GM12878 (cell line): ENCODE data around the gene CHIT1. TPM values are rescaled to one million over a fixed set of nuclear protein-coding genes. Genes with fewer than 3 reads are reported as not detected.
A peak's percentile ranks its signal among the peaks of the same experiment; 100 is the strongest.

Experiments
- ATAC-seq: fragments of 200-7000 bp; cut with Tn5 transposase; 3 replicates; pipeline ENCODE4 v1.9.1; 2020; ENCODE audit warnings: mild to moderate bottlenecking, moderate library complexity
- BruUV-seq: library from RNA; stranded (reverse); fragments of 400-500 nt; replicated peaks from 2 replicates; lab custom pipeline; 2021; lab: Mats Ljungman, UMichigan
- CTCF ChIA-PET: fragments of 300-600 bp; sonication (Branson Sonifier 250); formaldehyde crosslinking; extraction: SDS; loops from one replicate; lab custom pipeline; 2021; ENCODE audit warnings: inconsistent platforms; lab: Yijun Ruan, JAX
- POLR2A ChIA-PET: fragments of 350-600 bp; formaldehyde crosslinking; extraction: SDS; loops from one replicate; lab custom pipeline; 2021; ENCODE audit warnings: inconsistent platforms; lab: Charles Lee
- RAD21 ChIA-PET: fragments of 300-600 bp; sonication (Branson Sonifier 250); formaldehyde crosslinking; loops from one replicate; lab custom pipeline; 2023; ENCODE audit warnings: antibody characterized with exemption; ENCODE audit not compliant: unreplicated experiment; lab: Charles Lee
- SMC1A ChIA-PET: fragments of 300-600 bp; sonication (Branson Sonifier 250); formaldehyde crosslinking; loops from one replicate; lab custom pipeline; 2023; ENCODE audit not compliant: unreplicated experiment, uncharacterized antibody; lab: Charles Lee
- DNase-seq: peaks from one replicate; pipeline ENCODE4 v3.0.0-alpha.2; 2011; ENCODE audit warnings: low read depth, low spot score
- FAIRE-seq: peaks from 3 replicates; lab custom pipeline; 2011; peaks lifted over from hg19 to GRCh38; lab: Jason Lieb, UNC
- H2AFZ ChIP-seq: 2 replicates; pipeline ENCODE4 v1.6.0; 2011; ENCODE audit warnings: low read depth, low read length, control low read depth; ENCODE audit not compliant: control insufficient read depth
- H3K27ac ChIP-seq: 2 replicates; pipeline ENCODE4 v1.5.1; 2011; ENCODE audit warnings: control low read depth; ENCODE audit not compliant: control insufficient read depth, insufficient read depth
- H3K27me3 ChIP-seq, 2 experiments: replicated peaks in 1 of 2; 2 replicates each; pipeline versions ENCODE4 v1.6.0 to v1.6.1; 2011; ENCODE audit warnings: low read length in 1 of 2; ENCODE audit not compliant: control insufficient read depth in 2 of 2, insufficient read depth in 2 of 2
- H3K36me3 ChIP-seq, 2 experiments: 2 replicates each; pipeline ENCODE4 v1.5.1; 2011; ENCODE audit warnings: low read length in 1 of 2; ENCODE audit not compliant: control insufficient read depth in 2 of 2, insufficient read depth in 2 of 2
- H3K4me1 ChIP-seq: 2 replicates; pipeline ENCODE4 v1.6.1; 2011; ENCODE audit warnings: mild to moderate bottlenecking, low read length, moderate library complexity, mixed read lengths; ENCODE audit not compliant: control insufficient read depth, insufficient read depth
- H3K4me2 ChIP-seq: 2 replicates; pipeline ENCODE4 v1.6.0; 2011; ENCODE audit warnings: control low read depth; ENCODE audit not compliant: control insufficient read depth, insufficient read depth
- H3K4me3 ChIP-seq: fragments of 200-600 bp; sonication (generic); 2 replicates; pipeline ENCODE4 v1.5.1; 2016
- H3K79me2 ChIP-seq: 2 replicates; pipeline ENCODE4 v1.6.0; 2011; ENCODE audit warnings: low read length; ENCODE audit not compliant: control insufficient read depth, insufficient read depth
- H3K9ac ChIP-seq: 2 replicates; pipeline ENCODE4 v1.8.0; 2011; ENCODE audit warnings: low read length, control low read depth, mixed read lengths; ENCODE audit not compliant: control insufficient read depth, insufficient read depth
- H3K9me3 ChIP-seq: replicated peaks from 3 replicates; pipeline ENCODE4 v1.5.1; 2011; ENCODE audit warnings: mild to moderate bottlenecking, low read length; ENCODE audit not compliant: control insufficient read depth, insufficient read depth
- H4K20me1 ChIP-seq: 2 replicates; pipeline ENCODE4 v1.6.0; 2011; ENCODE audit not compliant: control insufficient read depth, insufficient read depth
- CBX5 ChIP-seq: sonication (generic); IDR thresholded peaks from 2 replicates; pipeline ENCODE4 v1.6.1; 2016; ENCODE audit warnings: low read depth, moderate library complexity, mild to moderate bottlenecking, inconsistent platforms
- PAX5 ChIP-seq: IDR thresholded peaks from 2 replicates; pipeline ENCODE4 v1.6.1; 2011; ENCODE audit warnings: low read depth, low read length, borderline replicate concordance
- PML ChIP-seq: IDR thresholded peaks from 2 replicates; pipeline ENCODE4 v1.6.1; 2012; ENCODE audit warnings: low read length, inconsistent platforms
- REST ChIP-seq: IDR thresholded peaks from 2 replicates; pipeline ENCODE4 v1.6.1; 2012; ENCODE audit warnings: mild to moderate bottlenecking, low read depth, low read length
- SMAD5 ChIP-seq: IDR thresholded peaks from 2 replicates; pipeline ENCODE4 v1.6.1; 2016; ENCODE audit warnings: antibody characterized with exemption, low read depth
- ZZZ3 ChIP-seq: IDR thresholded peaks from 2 replicates; pipeline ENCODE4 v1.6.1; 2011; ENCODE audit warnings: low read depth; ENCODE audit not compliant: control insufficient read depth, insufficient read length
- WGBS: methylation state at CpG from one replicate; pipeline ENCODE4 v1.1.6; 2016; ENCODE audit warnings: low lambda C conversion rate; ENCODE audit not compliant: insufficient replicate concordance, insufficient coverage; ENCODE audit errors: missing lambda C conversion rate; 5-methylcytosine and 5-hydroxymethylcytosine counted together
- in situ Hi-C: fragments of 300-500 bp; cut with MboI; formaldehyde crosslinking; loops from 9 replicates; pipeline ENCODE4 v1.14.3; 2018; ENCODE audit warnings: mixed read lengths
- intact Hi-C: fragments of 100-400 bp; cut with micrococcal nuclease; formaldehyde crosslinking; loops from one replicate; pipeline ENCODE4 v1.14.2; 2022; ENCODE audit not compliant: unreplicated experiment
- polyA plus RNA-seq, 11 experiments: library from polyadenylated mRNA; depleted of rRNA in 4 of 11; unstranded in 6 of 11; stranded (reverse) in 5 of 11; fragments of >200 nt; fragmentation: Nextera tagmentation in 4 of 11; fragmentation: Illumina TruSeq in 1 of 11; extraction: Ambion mirVana in 4 of 11; extraction: Trizol in 1 of 11; gene quantifications; 1 replicate in 1 of 11; 2 replicates in 10 of 11; pipeline versions ENCODE4 v1.2.1 to v1.2.3, GENCODE V29; 2011 to 2016; ENCODE audit warnings: inconsistent platforms in 2 of 11, missing spikeins in 2 of 11, low read depth in 1 of 11
- total RNA-seq, 4 experiments: library from RNA; depleted of rRNA in 3 of 4; stranded (reverse); fragments of >200 nt in 3 of 4; fragmentation: Illumina TruSeq in 1 of 4; extraction: Trizol in 1 of 4; gene quantifications; 2 replicates each; pipeline versions ENCODE4 v1.2.1 to v1.2.3, GENCODE V29; 2013 to 2021

Gene CHIT1
- total and polyA plus RNA-seq, 10 of the 15 experiments (the other 5 are each of a cell fraction or from before 2014, with no cell fraction given), result 0.02 to 2.1 (median 0.76) TPM

GRCh38 chr1:203223012-203223775 is 6.3 kb downstream of the CHIT1 start:
- FAIRE-seq (no peak), ATAC-seq (no peak), DNase-seq (no peak)
- H4K20me1 ChIP-seq, result no peaks in the 10 kb centered on the region
- H3K27ac ChIP-seq, result no peak overlapping the region
- no peak overlapping the region for H2AFZ ChIP-seq
- TF ChIP-seq SMAD5 (no peak), CBX5 (no peak), PML (no peak), ZZZ3 (no peak)
- WGBS, result 40% methylated on average over 18 of the region's 18 CpGs
- peaks cover 0 to 4% of the 10 kb centered on the region in 2 experiments; a peak in 2 of 4 replicates for H3K27me3 ChIP-seq
- in situ Hi-C loops (no loop called here), intact Hi-C loops (no loop called here)
- RAD21 ChIA-PET, result interaction anchor here (1.2 kb wide), 2 partner anchors 44 to 57 kb away, joined by 3 to 4 read pairs; no protein-coding TSS in a partner anchor
- no peak overlapping the region for H3K4me2 ChIP-seq
- SMC1A ChIA-PET, result interaction anchor here (1.3 kb wide), 1 partner anchor 44 kb away, joined by 3 read pairs; no protein-coding TSS in a partner anchor
- H3K4me1 ChIP-seq, result no peaks in the 10 kb centered on the region
- H3K9ac ChIP-seq, result no peak overlapping the region
- H3K9me3 ChIP-seq, result no peaks in the 10 kb centered on the region
- BruUV-seq, result no TSS peak
- POLR2A ChIA-PET, result no interaction called here
- CTCF ChIA-PET, result interaction anchor here (0.8 to 1.6 kb wide), 2 partner anchors 44 to 57 kb away, joined by 4 to 5 read pairs; no protein-coding TSS in a partner anchor
- no peaks in the 10 kb centered on the region for H3K79me2 ChIP-seq
- no peaks in the 10 kb centered on the region for H3K36me3 ChIP-seq
- H3K4me3 ChIP-seq, result no peak overlapping the region

GRCh38 chr1:203219934-203220333 is 9.5 kb downstream of the CHIT1 start:
- in situ Hi-C loops (loop anchor here (5.0 kb wide), 1 partner anchor 183 kb away; no protein-coding TSS in a partner anchor), intact Hi-C loops (no loop called here)
- WGBS, result 30% methylated on average over 8 of the region's 8 CpGs
- no peaks in the 10 kb centered on the region for H4K20me1 ChIP-seq
- H3K36me3 ChIP-seq, result no peaks in the 10 kb centered on the region
- RAD21 ChIA-PET, result interaction anchor here (1.3 kb wide), 1 partner anchor 102 kb away, joined by 6 read pairs; no protein-coding TSS in a partner anchor
- H3K27me3 ChIP-seq, result peaks cover 0 to 2% of the 10 kb centered on the region in 2 experiments; a peak in 2 of 4 replicates
- no peaks in the 10 kb centered on the region for H3K79me2 ChIP-seq
- DNase-seq, result no peak
- no peak overlapping the region for H3K4me3 ChIP-seq
- H2AFZ ChIP-seq, result no peak overlapping the region
- no peak overlapping the region for H3K27ac ChIP-seq
- no peaks in the 10 kb centered on the region for H3K4me1 ChIP-seq
- no TSS peak for BruUV-seq
- POLR2A ChIA-PET, result no interaction called here
- H3K9ac ChIP-seq, result no peak overlapping the region
- no peaks in the 10 kb centered on the region for H3K9me3 ChIP-seq
- CTCF ChIA-PET, result interaction anchor here (6.1 to 8.5 kb wide), 3 partner anchors 49 to 179 kb away, joined by 73 to 114 read pairs (median 105); no protein-coding TSS in a partner anchor
- ATAC-seq, result no peak
- SMC1A ChIA-PET, result no interaction called here
- no peak for FAIRE-seq
- no peak overlapping the region for H3K4me2 ChIP-seq
- TF ChIP-seq PAX5, result no peak
- peak; percentile 83 for TF ChIP-seq REST
